Suprapubic skin (tissue), 4 donors: ENCODE data around the gene KIAA1755. TPM values are rescaled to one million over a fixed set of nuclear protein-coding genes. Genes with fewer than 3 reads are reported as not detected.

Source experiments
- DNase-seq, 2 donors: peaks; one replicate each; pipeline ENCODE4 v3.0.0-alpha.2; 2019; ENCODE audit warnings: low spot score in 2 of 2
- H3K27ac ChIP-seq: fragments of 200-600 bp; sonication (generic); one replicate; pipeline ENCODE4 v1.5.1; 2019
- H3K27me3 ChIP-seq: fragments of 200-600 bp; sonication (generic); one replicate; pipeline ENCODE4 v1.5.1; 2019
- H3K36me3 ChIP-seq: fragments of 200-600 bp; sonication (generic); one replicate; pipeline ENCODE4 v1.5.1; 2019
- H3K4me1 ChIP-seq: fragments of 200-600 bp; sonication (generic); one replicate; pipeline ENCODE4 v1.5.1; 2019
- H3K4me3 ChIP-seq: fragments of 200-600 bp; sonication (generic); one replicate; pipeline ENCODE4 v1.5.1; 2019; ENCODE audit warnings: mild to moderate bottlenecking
- H3K9me3 ChIP-seq: fragments of 200-600 bp; sonication (generic); one replicate; pipeline ENCODE4 v1.5.1; 2019
- CTCF ChIP-seq, 2 donors: fragments of 200-600 bp in 1 of 2; fragments of 450-650 bp in 1 of 2; sonication (generic) in 1 of 2; IDR thresholded peaks; one replicate each; pipeline ENCODE4 v1.5.1; 2016 to 2019; ENCODE audit warnings: antibody characterized with exemption in 2 of 2, mild to moderate bottlenecking in 1 of 2, moderate library complexity in 1 of 2
- EP300 ChIP-seq: sonication (generic); formaldehyde crosslinking; IDR thresholded peaks from one replicate; pipeline ENCODE4 v1.6.1; 2017; ENCODE audit warnings: antibody characterized with exemption
- POLR2A ChIP-seq, 2 donors: fragments of 450-650 bp; IDR thresholded peaks; one replicate each; pipeline ENCODE4 v1.6.1; 2017; ENCODE audit warnings: antibody characterized with exemption in 2 of 2, mild to moderate bottlenecking in 2 of 2, moderate library complexity in 2 of 2
- POLR2AphosphoS5 ChIP-seq, 3 donors: sonication (generic); formaldehyde crosslinking; IDR thresholded peaks; one replicate each; pipeline ENCODE4 v1.6.1; 2017; ENCODE audit warnings: antibody characterized with exemption in 3 of 3
- WGBS: methylation state at CpG from one replicate; pipeline ENCODE4 v1.1.5; 2018; 5-methylcytosine and 5-hydroxymethylcytosine counted together
- total RNA-seq, 4 donors: library from RNA; depleted of rRNA; stranded (reverse); fragments of >200 nt; gene quantifications; one replicate each; pipeline ENCODE4 v1.1.0, GENCODE V29; 2016

KIAA1755 gene
- total RNA-seq, 4 donors from 2014 or later, result 1.2 to 3.3 (median 2.0) TPM; not detected in 1

- 86% methylated on average over 4 of the region's 4 CpGs for WGBS
- Histone ChIP-seq H3K36me3 (no peaks in the 10 kb centered on the region), H3K4me3 (no peak overlapping the region), H3K27ac (no peak overlapping the region), H3K27me3 (no peaks in the 10 kb centered on the region), H3K9me3 (no peaks in the 10 kb centered on the region), H3K4me1 (peaks cover 2% of the 10 kb centered on the region)
- no peak for TF ChIP-seq CTCF (IDR thresholded peaks at IDR 0.05)
- TF ChIP-seq POLR2AphosphoS5 (IDR thresholded peaks at IDR 0.05), result no peak
- TF ChIP-seq POLR2A (IDR thresholded peaks at IDR 0.05), result no peak
- TF ChIP-seq EP300, result no peak
- DNase-seq, result peak in 1 of 2 donors; percentile 25
Observed at GRCh38 chr20:38209054-38209675, 51.4 kb downstream of the KIAA1755 start.

- no peak for DNase-seq
- no peak for TF ChIP-seq CTCF (IDR thresholded peaks at IDR 0.05)
- TF ChIP-seq POLR2A (IDR thresholded peaks at IDR 0.05), result no peak
- no peak for TF ChIP-seq POLR2AphosphoS5 (IDR thresholded peaks at IDR 0.05)
- no peak for TF ChIP-seq EP300
- Histone ChIP-seq H3K27ac (no peak overlapping the region), H3K4me3 (no peak overlapping the region), H3K4me1 (peaks cover 2% of the 10 kb centered on the region), H3K9me3 (no peaks in the 10 kb centered on the region), H3K36me3 (no peaks in the 10 kb centered on the region), H3K27me3 (no peaks in the 10 kb centered on the region)
- WGBS, result 93% methylated on average over 3 of the region's 3 CpGs
Observed at GRCh38 chr20:38208523-38208922, 52.0 kb downstream of the KIAA1755 start.

GRCh38 chr20:38208088-38208487 is 52.4 kb downstream of the KIAA1755 start:
- no peaks in the 10 kb centered on the region for H3K27me3 ChIP-seq
- H3K36me3 ChIP-seq, result no peaks in the 10 kb centered on the region
- H3K27ac ChIP-seq, result no peak overlapping the region
- WGBS, result 76% methylated on average over 1 of the region's 1 CpG
- no peak overlapping the region for H3K4me3 ChIP-seq
- no peaks in the 10 kb centered on the region for H3K9me3 ChIP-seq
- peaks cover 2% of the 10 kb centered on the region for H3K4me1 ChIP-seq
- peak in 1 of 2 donors; percentile 14 for DNase-seq
- TF ChIP-seq CTCF (IDR thresholded peaks at IDR 0.05) (no peak), POLR2AphosphoS5 (IDR thresholded peaks at IDR 0.05) (no peak), EP300 (no peak), POLR2A (IDR thresholded peaks at IDR 0.05) (no peak)

- TF ChIP-seq CTCF (IDR thresholded peaks at IDR 0.05) (no peak), POLR2AphosphoS5 (IDR thresholded peaks at IDR 0.05) (no peak), EP300 (no peak), POLR2A (IDR thresholded peaks at IDR 0.05) (no peak)
- Histone ChIP-seq H3K27ac (no peak overlapping the region), H3K9me3 (no peaks in the 10 kb centered on the region), H3K36me3 (no peaks in the 10 kb centered on the region), H3K4me3 (no peak overlapping the region), H3K27me3 (no peaks in the 10 kb centered on the region), H3K4me1 (peaks cover 2% of the 10 kb centered on the region)
- DNase-seq, result no peak
- WGBS, result 59% methylated on average over 2 of the region's 2 CpGs
Observed at GRCh38 chr20:38207621-38208020, 52.9 kb downstream of the KIAA1755 start.

GRCh38 chr20:38205001-38205400 is 55.5 kb downstream of the KIAA1755 start:
- TF ChIP-seq EP300 (no peak), CTCF (IDR thresholded peaks at IDR 0.05) (no peak), POLR2AphosphoS5 (IDR thresholded peaks at IDR 0.05) (no peak), POLR2A (IDR thresholded peaks at IDR 0.05) (no peak)
- no peaks in the 10 kb centered on the region for H3K27me3 ChIP-seq
- H3K36me3 ChIP-seq, result no peaks in the 10 kb centered on the region
- H3K4me3 ChIP-seq, result no peak overlapping the region
- DNase-seq, result no peak
- no peaks in the 10 kb centered on the region for H3K9me3 ChIP-seq
- 65% methylated on average over 3 of the region's 3 CpGs for WGBS
- H3K27ac ChIP-seq, result no peak overlapping the region
- no peaks in the 10 kb centered on the region for H3K4me1 ChIP-seq
